Stimulated activated CD4-positive, alpha-beta T cell treated with anti-CD3 and anti-CD28 coated beads, Interleukin-4, amount 100 ng/mL, for 24 hours (primary cell): ENCODE measurements around the gene ALAD.

Source experiments
- DNase-seq: peaks from one replicate; pipeline ENCODE4 v3.0.0-alpha.2; 2020

Gene ALAD

DNA sequence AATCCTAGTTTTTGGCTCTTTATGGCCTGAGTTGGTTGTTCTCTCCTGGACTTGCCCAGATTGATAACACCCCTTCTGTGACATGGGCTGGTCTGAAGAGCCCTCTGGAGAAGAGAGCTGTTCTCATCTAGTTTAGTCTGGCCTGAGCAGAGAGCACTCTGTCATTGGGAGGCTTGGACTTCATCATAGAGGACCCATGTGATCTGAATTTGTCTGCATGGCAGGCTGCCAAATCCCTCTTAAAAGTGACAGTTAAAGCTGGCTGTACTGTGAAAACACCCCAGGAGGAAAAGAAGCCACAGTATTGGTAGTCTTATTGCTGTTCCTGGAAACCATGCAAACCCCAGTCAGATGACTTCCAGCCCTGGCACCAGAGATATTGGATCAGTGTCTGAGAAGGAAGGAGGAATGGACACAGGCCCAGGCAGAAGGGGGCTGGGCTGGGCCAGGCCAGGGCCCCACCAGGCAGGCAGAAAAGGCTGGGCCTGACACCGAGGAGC is 57.3 kb downstream of the ALAD start:
- DNase-seq = no peak

DNA sequence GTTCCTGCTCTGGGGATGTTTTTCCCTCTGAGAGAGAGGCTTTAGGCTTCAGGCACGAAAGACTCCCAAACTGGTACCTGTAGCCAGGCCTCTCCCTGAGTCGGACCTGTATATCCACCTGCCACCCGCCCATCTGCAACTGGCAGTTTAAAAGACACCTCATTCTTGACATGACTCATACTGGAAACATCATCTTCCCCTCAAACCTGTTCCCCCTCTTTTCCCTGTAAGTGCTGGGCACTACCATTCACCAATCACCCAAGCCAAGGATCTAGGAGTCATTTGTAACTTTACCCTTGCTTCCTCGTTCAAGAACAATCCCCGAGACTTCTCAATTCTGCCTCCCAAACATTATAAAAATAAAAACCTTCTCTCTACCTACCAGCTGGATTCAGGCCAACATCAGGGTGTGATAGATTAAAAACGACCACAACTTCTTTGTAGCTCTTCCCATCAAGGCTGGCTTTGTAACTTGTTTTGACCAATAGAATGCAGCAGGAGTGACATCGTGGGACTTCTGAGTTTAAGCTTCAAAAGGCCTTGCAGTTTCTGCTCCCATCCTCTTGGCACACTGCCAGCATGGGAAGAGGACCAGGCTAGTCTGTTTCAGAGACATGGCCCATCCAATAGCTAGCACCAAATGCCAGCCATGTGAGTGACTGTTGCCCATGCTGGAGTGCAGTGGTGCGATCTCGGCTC is 59.2 kb downstream of the ALAD start:
- no peak for DNase-seq

DNA sequence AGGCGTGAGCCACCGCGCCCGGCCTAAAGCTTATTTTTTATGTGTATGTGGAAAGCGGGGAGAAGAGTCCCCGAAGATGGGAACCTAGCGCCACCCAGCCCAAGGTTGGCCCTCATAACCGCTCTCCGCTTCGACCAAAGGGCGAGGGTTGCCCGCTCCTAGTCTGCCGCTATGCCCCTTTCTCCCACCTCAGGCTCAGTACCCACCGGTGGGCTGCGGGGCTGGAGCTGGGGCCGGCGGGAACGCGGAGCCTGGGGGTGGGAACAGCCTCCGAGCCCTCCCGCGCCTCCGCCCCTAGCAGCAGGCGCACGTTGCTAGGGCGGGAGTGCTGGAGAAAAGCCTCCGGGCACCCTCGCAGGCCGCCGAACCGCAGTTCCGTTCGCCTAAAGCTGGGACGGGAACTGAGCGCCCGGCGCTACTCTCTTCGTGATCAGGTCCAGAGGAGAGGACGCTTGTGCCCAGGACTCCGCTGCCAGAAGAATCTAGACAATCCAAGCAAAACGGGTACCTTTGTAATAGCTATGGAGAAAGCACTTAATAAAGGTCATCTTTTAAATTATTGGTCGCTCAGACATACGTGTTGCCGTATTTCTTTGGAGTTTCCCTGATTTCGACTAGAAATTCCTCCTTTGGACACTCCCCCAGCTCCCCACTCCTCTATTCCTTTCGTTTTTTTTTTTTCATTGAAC is 60.9 kb downstream of the ALAD start, which contains the start of gene WDR31:
TSS of gene WDR31 (minus strand) at position 265 of the 689 bp plus-strand sequence. CDS start 8,253 bp downstream, outside the sequence.
- peak; percentile 83 for DNase-seq

DNA sequence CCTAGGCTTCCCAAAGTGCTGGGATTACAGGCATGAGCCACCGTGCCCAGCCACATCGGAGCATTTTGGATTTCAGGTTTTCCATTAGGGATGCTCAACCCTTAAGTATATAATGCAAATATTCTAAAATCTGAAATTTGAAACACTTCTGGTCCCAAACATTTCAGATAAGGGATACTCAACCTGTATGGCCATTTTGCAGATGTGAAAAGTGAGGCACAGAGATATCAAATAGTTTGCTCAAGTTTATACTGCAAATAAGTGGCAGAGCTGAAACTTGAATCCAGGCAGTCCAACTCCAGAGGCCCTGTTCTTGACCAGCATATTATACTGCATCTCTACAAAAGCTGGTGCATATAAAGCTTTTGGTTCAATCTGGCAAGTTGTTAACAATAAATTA is 63.4 kb downstream of the ALAD start:
- no peak for DNase-seq
